ENCODE data around the gene SFXN2. TPM values are rescaled to one million over a fixed set of nuclear protein-coding genes. Genes with fewer than 3 reads are reported as not detected.
"Not testable (repeated sequence)": the region's sequence is repeated elsewhere in the genome, so short reads cannot be mapped to it uniquely, and the experiment has no call there.

SFXN2 gene
- total RNA-seq, 2 donors from 2014 or later, result 8.3 to 16.5 TPM

GRCh38 chr10:102712089-102712488 lies 2.3 kb upstream of the SFXN2 start:
- Mint-ChIP-seq H3K9me3 (no peaks in the 10 kb centered on the region), H3K27ac (no peak overlapping the region), H3K36me3 (peaks cover 0 to 16% of the 10 kb centered on the region in 2 donors)
- ATAC-seq (no peak), DNase-seq (ENCODE audit: low spot score in 2 of 2) (no peak)

DNA sequence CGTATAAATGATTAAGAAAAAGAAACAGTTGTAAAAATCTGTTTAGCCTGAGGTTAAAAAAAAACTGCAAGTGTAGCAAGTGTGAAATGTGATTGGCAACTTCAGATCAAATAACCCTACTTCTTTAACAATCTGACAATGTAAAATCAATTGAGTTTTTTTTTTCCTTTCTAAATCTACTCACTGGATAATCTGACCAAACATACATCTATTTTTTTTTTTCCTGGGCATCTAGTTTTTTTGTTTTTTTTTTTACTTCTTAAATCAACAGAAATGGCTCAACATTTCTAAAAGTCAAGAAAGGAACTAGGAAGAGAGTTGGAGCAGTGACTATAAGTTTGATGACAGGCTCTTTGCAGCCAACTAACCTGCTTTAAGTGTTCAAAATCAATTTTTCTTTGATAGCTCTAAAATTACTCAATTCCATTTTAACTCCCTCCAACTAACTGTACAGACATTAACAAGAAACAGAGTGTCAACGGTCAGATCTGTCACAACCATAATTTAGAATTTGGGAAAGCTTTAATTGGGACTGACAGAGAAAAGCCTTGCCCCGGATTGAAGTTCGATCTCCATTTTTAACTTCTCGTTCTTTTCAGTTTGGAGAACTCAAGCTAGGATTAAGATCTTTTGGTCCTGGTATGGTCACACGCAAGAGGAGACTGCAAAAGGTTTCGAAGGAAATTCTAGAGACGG lies 1.4 kb upstream of the SFXN2 start:
- no peaks in the 10 kb centered on the region for H3K9me3 Mint-ChIP-seq
- DNase-seq (ENCODE audit: low spot score in 2 of 2) (no peak), ATAC-seq (no peak)
- peaks cover 0 to 24% of the 10 kb centered on the region in 2 donors for H3K36me3 Mint-ChIP-seq
- peak overlapping the region; percentile 93 to 94 for H3K27ac Mint-ChIP-seq

DNA sequence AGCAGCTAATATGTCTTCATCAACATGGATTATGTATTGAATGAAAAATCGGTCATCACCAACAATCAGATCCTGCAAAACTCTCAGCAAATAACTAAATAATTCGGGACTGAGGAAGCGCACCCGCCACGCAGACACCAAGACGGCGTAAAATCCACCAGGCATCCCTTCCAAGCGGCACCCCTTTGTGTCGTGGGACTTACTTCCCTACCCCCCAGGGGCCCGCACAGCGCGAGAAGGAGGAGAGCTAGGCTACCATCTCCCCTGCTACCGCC lies 960 bp upstream of the SFXN2 start:
- Mint-ChIP-seq H3K36me3 (peaks cover 0 to 26% of the 10 kb centered on the region in 2 donors), H3K27ac (peak overlapping the region; percentile 93 to 94), H3K9me3 (no peaks in the 10 kb centered on the region)
- ATAC-seq, result peak; percentile 45 to 62
- DNase-seq (ENCODE audit: low spot score in 2 of 2), result no peak

GRCh38 chr10:102713814-102714620 lies 419 bp upstream of the SFXN2 start, which contains the start of gene ARL3:
Gene ARL3 (minus strand): TSS chr10:102714397. CDS start chr10:102714275, 122 bp downstream.
- H3K9me3 Mint-ChIP-seq, result no peaks in the 10 kb centered on the region
- H3K36me3 Mint-ChIP-seq, result peaks cover 0 to 26% of the 10 kb centered on the region in 2 donors
- peak within 1 kb of the TSS; percentile 93 to 94 for H3K27ac Mint-ChIP-seq
- peak; percentile 95 to 98 for DNase-seq (ENCODE audit: low spot score in 2 of 2)
- ATAC-seq, result peak; percentile 88 to 91

GRCh38 chr10:102715880-102716279 lies 1.4 kb downstream of the SFXN2 start:
- no peak for DNase-seq (ENCODE audit: low spot score in 2 of 2)
- Mint-ChIP-seq H3K9me3 (no peaks in the 10 kb centered on the region), H3K36me3 (peaks cover 4 to 30% of the 10 kb centered on the region in 2 donors), H3K27ac (peak overlapping the region in 1 of 2 donors; percentile 2)
- ATAC-seq, result no peak

- Mint-ChIP-seq H3K27ac (peak overlapping the region in 1 of 2 donors; percentile 67), H3K36me3 (peaks cover 4 to 30% of the 10 kb centered on the region in 2 donors)
- H3K9me3 Mint-ChIP-seq; ATAC-seq; DNase-seq (ENCODE audit: low spot score in 2 of 2): not testable (repeated sequence)
Observed at GRCh38 chr10:102716900-102717565, 2.6 kb downstream of the SFXN2 start.

- ATAC-seq (no peak), DNase-seq (ENCODE audit: low spot score in 2 of 2) (no peak)
- Mint-ChIP-seq H3K9me3 (no peaks in the 10 kb centered on the region), H3K27ac (peak overlapping the region in 1 of 2 donors; percentile 67), H3K36me3 (peaks cover 4 to 28% of the 10 kb centered on the region in 2 donors)
Observed at GRCh38 chr10:102718220-102718619, 3.8 kb downstream of the SFXN2 start.

GRCh38 chr10:102720337-102720736 lies 5.9 kb downstream of the SFXN2 start:
- peaks cover 11 to 14% of the 10 kb centered on the region in 2 donors for H3K36me3 Mint-ChIP-seq

GRCh38 chr10:102720775-102721301 lies 6.4 kb downstream of the SFXN2 start:
- ATAC-seq, result no peak
- H3K36me3 Mint-ChIP-seq, result peaks cover 11 to 14% of the 10 kb centered on the region in 2 donors

More at GRCh38 chr10:102720337-102720736, 5.9 kb downstream of the SFXN2 start:
- H3K9me3 Mint-ChIP-seq, result no peaks in the 10 kb centered on the region
- peak overlapping the region in 1 of 2 donors; percentile 39 for H3K27ac Mint-ChIP-seq
- ATAC-seq, result no peak
- no peak for DNase-seq (ENCODE audit: low spot score in 2 of 2)

DNA sequence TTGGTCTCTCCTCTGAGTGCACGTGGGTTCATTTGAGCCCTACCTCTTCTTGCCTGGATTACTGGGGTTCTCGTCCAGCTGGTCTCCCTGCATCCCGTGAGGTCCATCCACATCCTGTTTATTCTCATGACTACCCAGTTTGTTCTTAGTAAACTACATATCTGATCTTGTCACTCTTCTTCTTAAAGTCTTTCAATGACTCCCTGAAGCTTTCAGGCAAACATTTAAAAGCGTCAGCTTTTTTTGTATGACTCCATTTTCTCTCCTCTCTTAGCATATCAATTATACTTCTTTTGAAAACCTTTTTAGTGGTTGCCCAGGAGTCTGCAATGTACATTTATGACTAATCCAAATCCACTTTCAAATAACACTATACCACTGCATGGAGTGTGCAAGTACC lies 7.5 kb downstream of the SFXN2 start:
- Mint-ChIP-seq H3K27ac (peak overlapping the region in 1 of 2 donors; percentile 5), H3K9me3 (no peaks in the 10 kb centered on the region), H3K36me3 (peaks cover 14 to 17% of the 10 kb centered on the region in 2 donors)
- DNase-seq (ENCODE audit: low spot score in 2 of 2), result no peak
- peak; percentile 46 to 85 for ATAC-seq

More at GRCh38 chr10:102720775-102721301, 6.4 kb downstream of the SFXN2 start:
- DNase-seq (ENCODE audit: low spot score in 2 of 2), result no peak
- H3K9me3 Mint-ChIP-seq, result no peaks in the 10 kb centered on the region
- H3K27ac Mint-ChIP-seq, result peak overlapping the region in 1 of 2 donors; percentile 39

DNA sequence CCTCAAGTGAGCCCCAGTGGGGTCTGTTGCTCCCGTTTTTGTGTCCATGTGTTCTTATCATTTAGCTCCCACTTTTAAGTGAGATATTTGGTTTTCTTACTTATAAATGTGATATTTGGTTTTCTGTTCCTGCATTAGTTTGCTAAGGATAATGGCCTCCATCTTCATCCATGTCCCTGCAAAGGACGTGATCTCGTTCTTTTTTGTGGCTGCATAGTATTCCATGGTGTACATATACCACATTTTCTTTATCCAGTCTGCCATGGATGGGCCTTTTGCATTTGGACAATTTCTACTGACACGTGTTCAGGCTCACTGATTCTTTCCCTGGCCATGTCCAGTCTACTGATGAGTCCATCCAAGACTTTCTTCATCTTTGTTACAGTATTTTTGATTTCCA lies 9.6 kb downstream of the SFXN2 start:
- no peak for DNase-seq (ENCODE audit: low spot score in 2 of 2)
- Mint-ChIP-seq H3K9me3 (no peaks in the 10 kb centered on the region), H3K27ac (no peak overlapping the region), H3K36me3 (peaks cover 4 to 18% of the 10 kb centered on the region in 2 donors)
- no peak for ATAC-seq

GRCh38 chr10:102726274-102726673 lies 11.8 kb downstream of the SFXN2 start:
- Mint-ChIP-seq H3K36me3 (peaks cover 0 to 13% of the 10 kb centered on the region in 2 donors), H3K27ac (peak overlapping the region; percentile 54 to 67), H3K9me3 (no peaks in the 10 kb centered on the region)
- DNase-seq (ENCODE audit: low spot score in 2 of 2), result no peak
- ATAC-seq, result no peak

- H3K9me3 Mint-ChIP-seq, result no peaks in the 10 kb centered on the region
- DNase-seq (ENCODE audit: low spot score in 2 of 2), result no peak
- peaks cover 0 to 13% of the 10 kb centered on the region in 2 donors for H3K36me3 Mint-ChIP-seq
- H3K27ac Mint-ChIP-seq, result peak overlapping the region in 1 of 2 donors; percentile 54
- no peak for ATAC-seq
Observed at GRCh38 chr10:102727037-102727818, 12.8 kb downstream of the SFXN2 start.

DNA sequence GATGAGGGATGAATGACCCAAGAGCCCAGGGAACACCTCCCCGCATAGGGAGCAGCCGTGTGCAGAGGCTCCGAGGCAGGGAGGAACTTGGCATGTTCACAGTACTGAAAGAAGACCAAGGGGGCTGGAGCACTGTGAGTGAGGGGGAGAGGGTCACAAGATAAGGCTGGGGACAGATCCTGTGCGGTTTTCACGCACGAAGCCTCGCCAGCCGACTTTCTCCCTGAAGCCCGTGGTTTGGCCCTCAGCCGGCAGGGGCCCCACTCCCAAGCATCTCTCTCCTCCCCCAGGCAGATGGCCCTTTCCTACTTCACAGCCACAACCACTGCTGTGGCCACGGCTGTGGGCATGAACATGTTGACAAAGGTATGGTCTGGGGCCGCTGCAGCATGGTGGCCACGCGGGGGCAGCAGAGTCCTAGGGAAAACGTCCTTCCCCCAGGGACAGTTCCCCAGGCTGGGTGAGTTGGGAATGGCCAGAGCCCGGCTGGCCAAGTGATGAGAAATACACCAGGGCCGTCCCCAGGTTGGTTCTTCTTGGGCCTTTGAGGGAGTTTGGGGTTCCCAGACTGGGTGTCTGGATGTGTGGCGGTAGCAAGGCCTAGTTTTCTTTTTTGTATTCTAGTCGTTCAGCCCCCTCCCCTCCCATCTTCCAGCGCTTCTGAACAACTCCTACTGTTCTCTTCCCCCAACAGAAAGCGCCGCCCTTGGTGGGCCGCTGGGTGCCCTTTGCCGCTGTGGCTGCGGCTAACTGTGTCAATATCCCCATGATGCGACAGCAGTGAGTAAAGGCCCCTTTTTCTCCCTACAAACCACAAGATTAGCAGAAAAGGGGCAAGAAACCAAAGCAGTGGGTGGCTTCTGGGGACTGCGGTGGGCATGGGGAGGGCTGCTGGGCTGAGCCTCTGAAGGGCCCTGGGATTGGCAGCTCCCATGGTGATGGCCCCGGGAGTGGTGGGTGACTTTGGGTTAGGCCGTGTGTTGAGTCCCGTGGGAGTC lies 14.9 kb downstream of the SFXN2 start:
- peaks cover 0 to 7% of the 10 kb centered on the region in 2 donors for H3K36me3 Mint-ChIP-seq
- no peaks in the 10 kb centered on the region for H3K9me3 Mint-ChIP-seq
- H3K27ac Mint-ChIP-seq, result peak overlapping the region in 1 of 2 donors; percentile 50

More for the DNA sequence above, 14.9 kb downstream of the SFXN2 start:
- DNase-seq (ENCODE audit: low spot score in 2 of 2), result peak; percentile 65 to 70
- ATAC-seq, result peak; percentile 87 to 89

All from activated naive CD4-positive, alpha-beta T cell treated with anti-CD3 and anti-CD28 coated beads, Interleukin-2, amount 50 U/mL, for 72 hours (primary cell).